GM12878 (cell line): ENCODE results near the gene ARAP2. TPM values are rescaled to one million over a fixed set of nuclear protein-coding genes. Genes with fewer than 3 reads are reported as not detected.

Source experiments
- ATF2 ChIP-seq: IDR thresholded peaks from 2 replicates; pipeline ENCODE4 v1.6.1; 2012; ENCODE audit warnings: low read length, inconsistent platforms
- BHLHE40 ChIP-seq, 2 experiments: fragments of 450-650 bp in 1 of 2; IDR thresholded peaks; 2 replicates each; pipeline ENCODE4 v1.6.1; 2011 to 2017; ENCODE audit warnings: low read depth in 2 of 2, borderline replicate concordance in 1 of 2, improper control_type of control experiment in 1 of 2, low read length in 1 of 2, mild to moderate bottlenecking in 1 of 2
- CBX5 ChIP-seq: sonication (generic); IDR thresholded peaks from 2 replicates; pipeline ENCODE4 v1.6.1; 2016; ENCODE audit warnings: low read depth, moderate library complexity, mild to moderate bottlenecking, inconsistent platforms
- CREM ChIP-seq: IDR thresholded peaks from 2 replicates; pipeline ENCODE4 v1.6.1; 2014; ENCODE audit warnings: antibody characterized with exemption, low read depth
- ETV6 ChIP-seq, 2 experiments: fragments of 450-650 bp in 1 of 2; IDR thresholded peaks in 1 of 2; conservative IDR thresholded peaks in 1 of 2; 2 replicates each; pipeline ENCODE4 v1.6.1; 2014; ENCODE audit warnings: antibody characterized with exemption in 1 of 2, borderline replicate concordance in 1 of 2, low read depth in 1 of 2, mild to moderate bottlenecking in 1 of 2, moderate library complexity in 1 of 2
- FOS ChIP-seq: IDR thresholded peaks from 3 replicates; pipeline ENCODE4 v1.6.1; 2011; ENCODE audit warnings: borderline replicate concordance; ENCODE audit not compliant: insufficient read length; ENCODE audit errors: extremely low read depth
- HSF1 ChIP-seq: fragments of 150-350 bp; IDR thresholded peaks from 2 replicates; pipeline ENCODE4 v1.6.1; 2014; ENCODE audit warnings: mild to moderate bottlenecking, low read depth, low read length
- MEF2A ChIP-seq: IDR thresholded peaks from 2 replicates; pipeline ENCODE4 v1.6.1; 2011; ENCODE audit warnings: low read depth, mild to moderate bottlenecking, low read length, moderate library complexity; ENCODE audit not compliant: insufficient read depth
- NFIC ChIP-seq: IDR thresholded peaks from 2 replicates; pipeline ENCODE4 v1.6.1; 2012; ENCODE audit warnings: low read depth, mild to moderate bottlenecking, inconsistent platforms, low read length, moderate library complexity
- NR2C1 ChIP-seq: fragments of 450-650 bp; IDR thresholded peaks from 2 replicates; pipeline ENCODE4 v1.6.1; 2017; ENCODE audit warnings: antibody characterized with exemption, mild to moderate bottlenecking, moderate library complexity
- RBBP5 ChIP-seq: fragments of 200-600 bp; sonication (generic); conservative IDR thresholded peaks from 2 replicates; pipeline ENCODE4 v1.6.1; 2016
- REST ChIP-seq: IDR thresholded peaks from 2 replicates; pipeline ENCODE4 v1.6.1; 2012; ENCODE audit warnings: mild to moderate bottlenecking, low read depth, low read length
- SKIL ChIP-seq: fragments of 450-650 bp; IDR thresholded peaks from 2 replicates; pipeline ENCODE4 v1.6.1; 2017; ENCODE audit warnings: mild to moderate bottlenecking, low read depth, inconsistent platforms; ENCODE audit not compliant: poor library complexity, severe bottlenecking
- TCF7 ChIP-seq: IDR thresholded peaks from 2 replicates; pipeline ENCODE4 v1.6.1; 2014; ENCODE audit warnings: antibody characterized with exemption, borderline replicate concordance
- ZBED1 ChIP-seq: IDR thresholded peaks from 2 replicates; pipeline ENCODE4 v1.6.1; 2016; ENCODE audit warnings: borderline replicate concordance
- ZNF24 ChIP-seq: fragments of 450-650 bp; IDR thresholded peaks from 2 replicates; pipeline ENCODE4 v1.6.1; 2017; ENCODE audit warnings: antibody characterized with exemption, mild to moderate bottlenecking
- ZNF592 ChIP-seq: fragments of 450-650 bp; IDR thresholded peaks from 2 replicates; pipeline ENCODE4 v1.6.1; 2017; ENCODE audit warnings: mild to moderate bottlenecking, moderate library complexity
- polyA plus RNA-seq, 11 experiments: library from polyadenylated mRNA; depleted of rRNA in 4 of 11; unstranded in 6 of 11; stranded (reverse) in 5 of 11; fragments of >200 nt; fragmentation: Nextera tagmentation in 4 of 11; fragmentation: Illumina TruSeq in 1 of 11; extraction: Ambion mirVana in 4 of 11; extraction: Trizol in 1 of 11; gene quantifications; 1 replicate in 1 of 11; 2 replicates in 10 of 11; pipeline versions ENCODE4 v1.2.1 to v1.2.3, GENCODE V29; 2011 to 2016; ENCODE audit warnings: inconsistent platforms in 2 of 11, missing spikeins in 2 of 11, low read depth in 1 of 11
- total RNA-seq, 4 experiments: library from RNA; depleted of rRNA in 3 of 4; stranded (reverse); fragments of >200 nt in 3 of 4; fragmentation: Illumina TruSeq in 1 of 4; extraction: Trizol in 1 of 4; gene quantifications; 2 replicates each; pipeline versions ENCODE4 v1.2.1 to v1.2.3, GENCODE V29; 2013 to 2021

Gene ARAP2
- total and polyA plus RNA-seq, 10 of the 15 experiments (the other 5 are each of a cell fraction or from before 2014, with no cell fraction given) = 5.4 to 36.1 (median 12.2) TPM

- TF ChIP-seq BHLHE40 (IDR thresholded peaks at IDR 0.05; ENCODE audit: borderline replicate concordance in 1 of 2, low read depth in 2 of 2, low read length in 1 of 2) (peak; percentile 29 to 50; a peak in 1 of 4 replicates), SKIL (peak; percentile 29), NR2C1 (no peak), REST (no peak), ZBED1 (peak; percentile 64; the same call in 1 of the 2 replicates), HSF1 (no peak), FOS (no peak), RBBP5 (no peak), ATF2 (peak; percentile 88), CREM (peak; percentile 57; the same call in 1 of the 2 replicates), MEF2A (0 out of 2 replicates have a peak, but pooled peaks have one; percentile 33), NFIC (peak; percentile 84), TCF7 (peak; percentile 61; the same call in 1 of the 2 replicates), ETV6 (conservative IDR thresholded peaks at IDR 0.05 in 1 of 2, IDR thresholded peaks at IDR 0.05 in 1 of 2; ENCODE audit: borderline replicate concordance in 1 of 2, low read depth in 1 of 2) (peak in 1 of 2 experiments; percentile 94; a peak in 2 of 4 replicates), ZNF592 (no peak), CBX5 (no peak), ZNF24 (peak; percentile 86)
These were observed 11.3 kb upstream of the ARAP2 start (continued) for GRCh38 chr4:36255577-36255976.
